Kidney epithelial cell (primary cell): ENCODE data around the gene FASLG. TPM values are rescaled to one million over a fixed set of nuclear protein-coding genes. Genes with fewer than 3 reads are reported as not detected.
"Not testable (repeated sequence)": the region's sequence is repeated elsewhere in the genome, so short reads cannot be mapped to it uniquely, and the experiment has no call there.

ENCODE experiments used
- DNase-seq: peaks from one replicate; pipeline ENCODE4 v3.0.0-alpha.2; 2010; ENCODE audit warnings: low read depth
- H3K27me3 ChIP-seq: 2 replicates; pipeline ENCODE4 v1.6.0; 2011; ENCODE audit warnings: low read length; ENCODE audit not compliant: control insufficient read depth, insufficient read depth
- H3K36me3 ChIP-seq: 2 replicates; pipeline ENCODE4 v1.5.1; 2011; ENCODE audit warnings: low read length; ENCODE audit not compliant: control insufficient read depth, insufficient read depth
- H3K4me3 ChIP-seq: 2 replicates; pipeline ENCODE4 v1.5.1; 2011; ENCODE audit warnings: low read depth, mild to moderate bottlenecking, control low read depth, low read length
- CTCF ChIP-seq: IDR thresholded peaks from 2 replicates; pipeline ENCODE4 v1.5.1; 2011; ENCODE audit warnings: mild to moderate bottlenecking, moderate library complexity, low read length, control low read depth, inconsistent platforms; ENCODE audit not compliant: insufficient read depth, poor library complexity, severe bottlenecking
- total RNA-seq: library from RNA; depleted of rRNA; stranded (reverse); fragments of >200 nt; gene quantifications from 2 replicates; pipeline ENCODE4 v1.2.3, GENCODE V29; 2015

FASLG gene
- total RNA-seq, 1 donor from 2014 or later = not detected

GRCh38 chr1:172616636-172617035, 42.3 kb upstream of the FASLG start:
- Histone ChIP-seq H3K27me3 (no peaks in the 10 kb centered on the region), H3K4me3 (no peak overlapping the region), H3K36me3 (no peaks in the 10 kb centered on the region)
- no peak for TF ChIP-seq CTCF
- no peak for DNase-seq

- H3K27me3 ChIP-seq, H3K36me3 ChIP-seq, DNase-seq, H3K4me3 ChIP-seq: not testable (repeated sequence)
Observed at GRCh38 chr1:172620603-172621002, 38.3 kb upstream of the FASLG start.

- no peak for DNase-seq
- TF ChIP-seq CTCF = no peak
- Histone ChIP-seq H3K36me3 (no peaks in the 10 kb centered on the region), H3K4me3 (no peak overlapping the region), H3K27me3 (no peaks in the 10 kb centered on the region)
Observed at GRCh38 chr1:172622541-172622940, 36.4 kb upstream of the FASLG start.

- no peak for TF ChIP-seq CTCF
- H3K27me3 ChIP-seq = no peaks in the 10 kb centered on the region
- no peak overlapping the region for H3K4me3 ChIP-seq
- H3K36me3 ChIP-seq = no peaks in the 10 kb centered on the region
- no peak for DNase-seq
Observed at GRCh38 chr1:172623748-172624147, 35.2 kb upstream of the FASLG start.

- Histone ChIP-seq H3K36me3 (no peaks in the 10 kb centered on the region), H3K27me3 (no peaks in the 10 kb centered on the region), H3K4me3 (no peak overlapping the region)
- no peak for TF ChIP-seq CTCF
- no peak for DNase-seq
Observed at GRCh38 chr1:172626845-172627244, 32.1 kb upstream of the FASLG start.

- DNase-seq = no peak
- no peak overlapping the region for H3K4me3 ChIP-seq
Observed at GRCh38 chr1:172627702-172628101, 31.2 kb upstream of the FASLG start.

More at GRCh38 chr1:172627702-172628101, 31.2 kb upstream of the FASLG start:
- no peak for TF ChIP-seq CTCF
- no peaks in the 10 kb centered on the region for H3K27me3 ChIP-seq
- H3K36me3 ChIP-seq = no peaks in the 10 kb centered on the region
